Activated CD8-positive, alpha-beta T cell treated with anti-CD3 and anti-CD28 coated beads for 36 hours (primary cell): ENCODE data around the gene FBN1. TPM values are rescaled to one million over a fixed set of nuclear protein-coding genes. Genes with fewer than 3 reads are reported as not detected.

ENCODE experiments used
- ATAC-seq: fragments of 200-7000 bp; cut with Tn5 transposase; one replicate; pipeline ENCODE4 v1.10.0; 2021; ENCODE audit warnings: mild to moderate bottlenecking, moderate library complexity
- CTCF ChIA-PET: fragments of 350-600 bp; sonication (Branson Sonifier 250); formaldehyde crosslinking; loops from one replicate; lab custom pipeline; 2021; ENCODE audit warnings: antibody characterized with exemption; lab: Charles Lee
- POLR2A ChIA-PET: fragments of 350-600 bp; sonication (Branson Sonifier 250); formaldehyde crosslinking; loops from one replicate; lab custom pipeline; 2021; ENCODE audit warnings: antibody characterized with exemption; lab: Charles Lee
- DNase-seq: peaks from one replicate; pipeline ENCODE4 v3.0.0-alpha.2; 2020
- H3K27ac Mint-ChIP-seq: one replicate; pipeline ENCODE4 v1.8.0; 2021; ENCODE audit warnings: mild to moderate bottlenecking, mixed read lengths
- H3K27me3 Mint-ChIP-seq: one replicate; pipeline ENCODE4 v1.8.0; 2021; ENCODE audit warnings: mixed read lengths
- H3K36me3 Mint-ChIP-seq: one replicate; pipeline ENCODE4 v1.8.0; 2021; ENCODE audit warnings: low read depth, mixed read lengths
- H3K4me1 Mint-ChIP-seq: one replicate; pipeline ENCODE4 v1.8.0; 2021; ENCODE audit warnings: low read depth, mixed read lengths
- H3K4me3 Mint-ChIP-seq: one replicate; pipeline ENCODE4 v1.8.0; 2021; ENCODE audit warnings: mild to moderate bottlenecking, moderate library complexity, mixed read lengths
- H3K9me3 Mint-ChIP-seq: one replicate; pipeline ENCODE4 v1.8.0; 2021; ENCODE audit warnings: mixed read lengths
- CTCF ChIP-seq: fragments of 200-600 bp; IDR thresholded peaks from one replicate; pipeline ENCODE4 v1.8.0; 2022; ENCODE audit warnings: antibody characterized with exemption, mild to moderate bottlenecking
- intact Hi-C: fragments of 100-400 bp; cut with micrococcal nuclease; formaldehyde crosslinking; loops from one replicate; pipeline ENCODE4 v1.10.0; 2022
- total RNA-seq, 2 experiments: library from RNA; stranded (reverse); gene quantifications; one replicate each; pipeline ENCODE4 v1.2.3, GENCODE V29; 2021

FBN1 gene
- total RNA-seq, 2 experiments from 2014 or later, result 0.38 to 0.49 TPM

- CTCF ChIA-PET, result no interaction called here
- no peak for TF ChIP-seq CTCF
- ATAC-seq (no peak), DNase-seq (no peak)
- no peak overlapping the region for H3K27ac Mint-ChIP-seq
- no peaks in the 10 kb centered on the region for H3K4me1 Mint-ChIP-seq
- POLR2A ChIA-PET, result no interaction called here
- no peak overlapping the region for H3K4me3 Mint-ChIP-seq
- H3K27me3 Mint-ChIP-seq, result no peaks in the 10 kb centered on the region
- intact Hi-C loops, result no loop called here
- H3K9me3 Mint-ChIP-seq, result no peaks in the 10 kb centered on the region
- H3K36me3 Mint-ChIP-seq, result no peaks in the 10 kb centered on the region
Measured at GRCh38 chr15:48499978-48500377, 145.5 kb downstream of the FBN1 start.

GRCh38 chr15:48498828-48499227, 146.7 kb downstream of the FBN1 start:
- no peak for TF ChIP-seq CTCF
- no peak overlapping the region for H3K27ac Mint-ChIP-seq
- no peaks in the 10 kb centered on the region for H3K4me1 Mint-ChIP-seq
- H3K27me3 Mint-ChIP-seq, result no peaks in the 10 kb centered on the region
- H3K9me3 Mint-ChIP-seq, result no peaks in the 10 kb centered on the region
- ATAC-seq (no peak), DNase-seq (no peak)
- CTCF ChIA-PET, result no interaction called here
- H3K36me3 Mint-ChIP-seq, result no peaks in the 10 kb centered on the region
- intact Hi-C loops, result no loop called here
- POLR2A ChIA-PET, result no interaction called here
- H3K4me3 Mint-ChIP-seq, result no peak overlapping the region

GRCh38 chr15:48494631-48495030, 150.9 kb downstream of the FBN1 start:
- Mint-ChIP-seq H3K9me3 (no peaks in the 10 kb centered on the region), H3K27ac (no peak overlapping the region), H3K27me3 (no peaks in the 10 kb centered on the region), H3K4me1 (no peaks in the 10 kb centered on the region), H3K36me3 (no peaks in the 10 kb centered on the region), H3K4me3 (no peak overlapping the region)
- ATAC-seq, result no peak
- CTCF ChIA-PET, result interaction anchor here (1.5 kb wide), 1 partner anchor 13 kb away, joined by 3 read pairs; no protein-coding TSS in a partner anchor
- no peak for DNase-seq
- POLR2A ChIA-PET, result no interaction called here
- TF ChIP-seq CTCF, result no peak
- intact Hi-C loops, result no loop called here

GRCh38 chr15:48493763-48494225, 151.7 kb downstream of the FBN1 start:
- intact Hi-C loops, result no loop called here
- no peaks in the 10 kb centered on the region for H3K27me3 Mint-ChIP-seq
- no peaks in the 10 kb centered on the region for H3K4me1 Mint-ChIP-seq
- no peak for TF ChIP-seq CTCF
- H3K36me3 Mint-ChIP-seq, result no peaks in the 10 kb centered on the region
- ATAC-seq, result no peak
- POLR2A ChIA-PET, result no interaction called here
- H3K4me3 Mint-ChIP-seq, result no peak overlapping the region
- no peaks in the 10 kb centered on the region for H3K9me3 Mint-ChIP-seq
- no peak for DNase-seq
- CTCF ChIA-PET, result interaction anchor here (1.5 kb wide), 1 partner anchor 13 kb away, joined by 3 read pairs; no protein-coding TSS in a partner anchor
- no peak overlapping the region for H3K27ac Mint-ChIP-seq

GRCh38 chr15:48493084-48493762, 152.3 kb downstream of the FBN1 start:
- TF ChIP-seq CTCF, result no peak
- intact Hi-C loops, result no loop called here
- Mint-ChIP-seq H3K36me3 (no peaks in the 10 kb centered on the region), H3K27me3 (no peaks in the 10 kb centered on the region), H3K27ac (no peak overlapping the region), H3K4me3 (no peak overlapping the region), H3K9me3 (no peaks in the 10 kb centered on the region), H3K4me1 (no peaks in the 10 kb centered on the region)
- ATAC-seq, result no peak
- ChIA-PET POLR2A (no interaction called here), CTCF (interaction anchor here (1.2 kb wide), 1 partner anchor 14 kb away, joined by 3 read pairs; no protein-coding TSS in a partner anchor)
- no peak for DNase-seq
